Uterus (tissue), 4 donors: ENCODE results near the gene NOS1AP. TPM values are rescaled to one million over a fixed set of nuclear protein-coding genes. Genes with fewer than 3 reads are reported as not detected.

Experiments
- DNase-seq, 2 donors: peaks; one replicate each; pipeline ENCODE4 v3.0.0-alpha.2; 2019 to 2020
- H3K27ac ChIP-seq, 2 donors: fragments of 200-600 bp; sonication (generic); 1 replicate in 1 of 2; 2 replicates in 1 of 2; pipeline ENCODE4 v1.5.1; 2016 to 2018
- H3K27me3 ChIP-seq, 2 donors: fragments of 200-600 bp; sonication (generic); one replicate each; pipeline ENCODE4 v1.5.1; 2018 to 2019; ENCODE audit warnings: control low read depth in 1 of 2
- H3K36me3 ChIP-seq, 2 donors: fragments of 200-600 bp; sonication (generic); one replicate each; pipeline ENCODE4 v1.5.1; 2019; ENCODE audit warnings: control low read depth in 1 of 2
- H3K4me1 ChIP-seq, 2 donors: fragments of 200-600 bp; sonication (generic); one replicate each; pipeline ENCODE4 v1.5.1; 2018 to 2019; ENCODE audit warnings: control low read depth in 1 of 2
- H3K4me3 ChIP-seq, 2 donors: fragments of 200-600 bp; sonication (generic); 1 replicate in 1 of 2; 2 replicates in 1 of 2; pipeline ENCODE4 v1.5.1; 2018 to 2019; ENCODE audit warnings: mild to moderate bottlenecking in 1 of 2
- H3K9me3 ChIP-seq, 2 donors: fragments of 200-600 bp; sonication (generic); one replicate each; pipeline ENCODE4 v1.5.1; 2019; ENCODE audit warnings: control low read depth in 1 of 2
- CTCF ChIP-seq, 4 experiments: fragments of 200-600 bp in 2 of 4; fragments of 450-650 bp in 2 of 4; sonication (generic) in 2 of 4; IDR thresholded peaks; one replicate each; pipeline ENCODE4 v1.5.1; 2016 to 2019; ENCODE audit warnings: antibody characterized with exemption in 4 of 4, mild to moderate bottlenecking in 2 of 4, moderate library complexity in 1 of 4
- POLR2A ChIP-seq, 2 donors: fragments of 450-650 bp; IDR thresholded peaks; one replicate each; pipeline ENCODE4 v1.6.1; 2016; ENCODE audit warnings: antibody characterized with exemption in 2 of 2, mild to moderate bottlenecking in 1 of 2, moderate library complexity in 1 of 2
- intact Hi-C: fragments of 100-400 bp; cut with DNase I; formaldehyde crosslinking; loops from one replicate; pipeline ENCODE4 v1.15.1; 2023; ENCODE audit warnings: low total_unique reads
- total RNA-seq, 4 donors: library from RNA; depleted of rRNA in 3 of 4; stranded (reverse); fragments of >200 nt in 3 of 4; gene quantifications; one replicate each; pipeline versions ENCODE4 v1.1.0 to v1.2.4, GENCODE V29; 2014 to 2023
- donor health status: DM: yes; HTN: yes; CAD: no.

The NOS1AP gene
- total RNA-seq, 4 donors from 2014 or later, result under 0.01 to 5.3 (median 1.9) TPM; not detected in 1

DNA sequence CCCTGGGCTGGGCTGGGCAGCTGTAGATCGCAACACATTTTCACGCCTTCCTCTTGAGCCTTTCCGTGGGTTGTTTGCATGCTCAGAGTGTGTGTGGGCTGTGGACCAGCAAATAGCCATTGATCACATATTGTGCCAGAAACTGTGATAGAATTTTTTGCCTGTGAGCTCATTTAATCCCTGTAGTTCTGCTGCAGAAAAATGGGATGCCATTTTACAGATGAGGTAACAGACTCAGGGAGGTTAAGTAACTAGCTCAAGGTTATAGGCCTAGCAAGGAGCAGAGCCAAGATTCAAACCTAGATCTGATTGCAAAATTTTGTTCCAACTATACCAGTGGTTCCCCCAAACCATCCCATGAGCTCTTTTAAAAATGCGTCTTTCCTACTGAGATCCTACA is 296.7 kb downstream of the NOS1AP start:
- no peak overlapping the region for H3K4me3 ChIP-seq
- no peaks in the 10 kb centered on the region for H3K9me3 ChIP-seq
- TF ChIP-seq CTCF (IDR thresholded peaks at IDR 0.05) (no peak), POLR2A (IDR thresholded peaks at IDR 0.05) (no peak)
- no peak for DNase-seq
- intact Hi-C loops, result no loop called here
- H3K27ac ChIP-seq, result no peak overlapping the region
- H3K27me3 ChIP-seq, result no peaks in the 10 kb centered on the region
- H3K4me1 ChIP-seq, result no peaks in the 10 kb centered on the region
- no peaks in the 10 kb centered on the region for H3K36me3 ChIP-seq

- H3K9me3 ChIP-seq, result no peaks in the 10 kb centered on the region
- H3K27me3 ChIP-seq, result no peaks in the 10 kb centered on the region
- no peak overlapping the region for H3K4me3 ChIP-seq
- intact Hi-C loops, result no loop called here
- TF ChIP-seq CTCF (IDR thresholded peaks at IDR 0.05) (no peak), POLR2A (IDR thresholded peaks at IDR 0.05) (no peak)
- no peaks in the 10 kb centered on the region for H3K4me1 ChIP-seq
- no peaks in the 10 kb centered on the region for H3K36me3 ChIP-seq
- no peak overlapping the region for H3K27ac ChIP-seq
- no peak for DNase-seq
Observed at GRCh38 chr1:162366671-162367070, 297.2 kb downstream of the NOS1AP start.

DNA sequence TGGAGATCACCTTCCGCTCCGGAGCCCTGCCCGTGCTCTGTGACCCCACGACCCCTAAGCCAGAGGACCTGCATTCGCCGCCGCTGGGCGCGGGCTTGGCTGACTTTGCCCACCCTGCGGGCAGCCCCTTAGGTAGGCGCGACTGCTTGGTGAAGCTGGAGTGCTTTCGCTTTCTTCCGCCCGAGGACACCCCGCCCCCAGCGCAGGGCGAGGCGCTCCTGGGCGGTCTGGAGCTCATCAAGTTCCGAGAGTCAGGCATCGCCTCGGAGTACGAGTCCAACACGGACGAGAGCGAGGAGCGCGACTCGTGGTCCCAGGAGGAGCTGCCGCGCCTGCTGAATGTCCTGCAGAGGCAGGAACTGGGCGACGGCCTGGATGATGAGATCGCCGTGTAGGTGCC is 297.6 kb downstream of the NOS1AP start:
- no peak overlapping the region for H3K4me3 ChIP-seq
- H3K27me3 ChIP-seq, result no peaks in the 10 kb centered on the region
- intact Hi-C loops, result no loop called here
- no peak overlapping the region for H3K27ac ChIP-seq
- H3K9me3 ChIP-seq, result no peaks in the 10 kb centered on the region
- no peak for TF ChIP-seq CTCF (IDR thresholded peaks at IDR 0.05)
- no peak for TF ChIP-seq POLR2A (IDR thresholded peaks at IDR 0.05)
- no peaks in the 10 kb centered on the region for H3K4me1 ChIP-seq
- peak in 1 of 2 donors; percentile 21 for DNase-seq
- H3K36me3 ChIP-seq, result no peaks in the 10 kb centered on the region

DNA sequence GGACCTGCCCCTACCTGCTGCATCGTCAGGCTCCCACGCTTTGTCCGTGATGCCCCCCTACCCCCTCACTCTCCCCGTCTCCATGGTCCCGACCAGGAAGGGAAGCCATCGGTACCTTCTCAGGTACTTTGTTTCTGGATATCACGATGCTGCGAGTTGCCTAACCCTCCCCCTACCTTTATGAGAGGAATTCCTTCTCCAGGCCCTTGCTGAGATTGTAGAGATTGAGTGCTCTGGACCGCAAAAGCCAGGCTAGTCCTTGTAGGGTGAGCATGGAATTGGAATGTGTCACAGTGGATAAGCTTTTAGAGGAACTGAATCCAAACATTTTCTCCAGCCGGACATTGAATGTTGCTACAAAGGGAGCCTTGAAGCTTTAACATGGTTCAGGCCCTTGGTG is 298.3 kb downstream of the NOS1AP start:
- no peak overlapping the region for H3K27ac ChIP-seq
- no peak overlapping the region for H3K4me3 ChIP-seq
- intact Hi-C loops, result no loop called here
- H3K27me3 ChIP-seq, result no peaks in the 10 kb centered on the region
- H3K4me1 ChIP-seq, result no peaks in the 10 kb centered on the region
- no peak for DNase-seq
- no peaks in the 10 kb centered on the region for H3K9me3 ChIP-seq
- TF ChIP-seq POLR2A (IDR thresholded peaks at IDR 0.05) (no peak), CTCF (IDR thresholded peaks at IDR 0.05) (no peak)
- H3K36me3 ChIP-seq, result no peaks in the 10 kb centered on the region

- DNase-seq, result no peak
- no peaks in the 10 kb centered on the region for H3K9me3 ChIP-seq
- intact Hi-C loops, result no loop called here
Observed at GRCh38 chr1:162368451-162368850, 299.0 kb downstream of the NOS1AP start.

More at GRCh38 chr1:162368451-162368850, 299.0 kb downstream of the NOS1AP start:
- Histone ChIP-seq H3K4me1 (no peaks in the 10 kb centered on the region), H3K36me3 (no peaks in the 10 kb centered on the region), H3K27me3 (no peaks in the 10 kb centered on the region), H3K27ac (no peak overlapping the region), H3K4me3 (no peak overlapping the region)
- TF ChIP-seq POLR2A (IDR thresholded peaks at IDR 0.05) (no peak), CTCF (IDR thresholded peaks at IDR 0.05) (no peak)
